Astrocyte of the spinal cord (primary cell): ENCODE measurements around the gene RBBP8NL.
A peak's percentile ranks its signal among the peaks of the same experiment; 100 is the strongest.

Experiments used
- DNase-seq: peaks from one replicate; pipeline ENCODE4 v3.0.0; 2011; ENCODE audit warnings: low read depth, low spot score
- H3K4me3 ChIP-seq: 2 replicates; pipeline ENCODE4 v1.5.1; 2011; ENCODE audit warnings: low read depth, mild to moderate bottlenecking, low read length, moderate library complexity
- CTCF ChIP-seq: IDR thresholded peaks from 2 replicates; pipeline ENCODE4 v1.5.1; 2012; ENCODE audit warnings: low read depth, mild to moderate bottlenecking, low read length, inconsistent platforms
- in situ Hi-C: cut with HindIII; loops from 2 replicates; pipeline ENCODE4 v1.10.0; 2017; ENCODE audit warnings: low sequenced_read_pairs

The RBBP8NL gene

GRCh38 chr20:62386383-62387218, 40.7 kb downstream of the RBBP8NL start, which contains the start of gene RPS21:
TSS of gene RPS21 (plus strand) at chr20:62387103. CDS start at chr20:62387339, 236 bp downstream.
- no peak for TF ChIP-seq CTCF
- H3K4me3 ChIP-seq, result peak within 1 kb of the TSS; percentile 99
- in situ Hi-C loops, result no loop called here
- peak; percentile 88 for DNase-seq

GRCh38 chr20:62382306-62383198, 44.8 kb downstream of the RBBP8NL start:
- in situ Hi-C loops, result no loop called here
- TF ChIP-seq CTCF, result peak; percentile 97
- peak; percentile 72 for DNase-seq
- H3K4me3 ChIP-seq, result no peak overlapping the region

- H3K4me3 ChIP-seq, result no peak overlapping the region
- in situ Hi-C loops, result no loop called here
- TF ChIP-seq CTCF, result no peak
- DNase-seq, result no peak
Observed at GRCh38 chr20:62381842-62382241, 45.5 kb downstream of the RBBP8NL start.

GRCh38 chr20:62381202-62381797, 46.0 kb downstream of the RBBP8NL start:
- H3K4me3 ChIP-seq, result no peak overlapping the region
- in situ Hi-C loops, result no loop called here
- no peak for DNase-seq
- no peak for TF ChIP-seq CTCF

GRCh38 chr20:62378215-62378614, 49.1 kb downstream of the RBBP8NL start:
- TF ChIP-seq CTCF, result no peak
- no peak overlapping the region for H3K4me3 ChIP-seq
- in situ Hi-C loops, result no loop called here
- no peak for DNase-seq

- in situ Hi-C loops, result no loop called here
Observed at GRCh38 chr20:62377615-62378178, 49.6 kb downstream of the RBBP8NL start.

More at GRCh38 chr20:62377615-62378178, 49.6 kb downstream of the RBBP8NL start:
- DNase-seq, result no peak
- no peak for TF ChIP-seq CTCF
- H3K4me3 ChIP-seq, result no peak overlapping the region
